Hepatocyte (in vitro differentiated cells): ENCODE data around the gene SMPX. TPM values are rescaled to one million over a fixed set of nuclear protein-coding genes. Genes with fewer than 3 reads are reported as not detected.

Source experiments
- DNase-seq: peaks from one replicate; pipeline ENCODE4 v3.0.0-alpha.2; 2016; ENCODE audit warnings: low spot score
- H2AFZ ChIP-seq: fragments of 200-600 bp; sonication (generic); 2 replicates; pipeline ENCODE4 v1.6.0; 2016; ENCODE audit warnings: antibody characterized with exemption, mild to moderate bottlenecking
- H3K27ac ChIP-seq: fragments of 200-600 bp; sonication (generic); 2 replicates; pipeline ENCODE4 v1.5.1; 2016; ENCODE audit warnings: mild to moderate bottlenecking
- H3K27me3 ChIP-seq: fragments of 200-600 bp; sonication (generic); 2 replicates; pipeline ENCODE4 v1.6.1; 2016
- H3K36me3 ChIP-seq: fragments of 200-600 bp; sonication (generic); replicated peaks from 2 replicates; pipeline ENCODE4 v1.5.1; 2016; ENCODE audit warnings: low read depth; ENCODE audit not compliant: insufficient read depth
- H3K4me1 ChIP-seq: fragments of 200-600 bp; sonication (generic); 2 replicates; pipeline ENCODE4 v1.5.1; 2016; ENCODE audit warnings: mild to moderate bottlenecking, moderate library complexity; ENCODE audit not compliant: insufficient read depth
- H3K4me2 ChIP-seq: fragments of 200-600 bp; sonication (generic); 2 replicates; pipeline ENCODE4 v1.6.0; 2016
- H3K4me3 ChIP-seq: fragments of 200-600 bp; sonication (generic); 2 replicates; pipeline ENCODE4 v1.5.1; 2016; ENCODE audit warnings: mild to moderate bottlenecking
- H3K79me2 ChIP-seq: fragments of 200-600 bp; sonication (generic); 2 replicates; pipeline ENCODE4 v1.6.0; 2017; ENCODE audit warnings: mild to moderate bottlenecking
- H3K9me2 ChIP-seq: fragments of 200-600 bp; sonication (generic); replicated peaks from 2 replicates; pipeline ENCODE4 v1.6.0; 2017; ENCODE audit warnings: mild to moderate bottlenecking; ENCODE audit not compliant: insufficient read depth
- H3K9me3 ChIP-seq: fragments of 200-600 bp; sonication (generic); 2 replicates; pipeline ENCODE4 v1.5.1; 2016; ENCODE audit warnings: low read depth, mild to moderate bottlenecking
- H4K20me1 ChIP-seq: fragments of 200-600 bp; sonication (generic); 2 replicates; pipeline ENCODE4 v1.6.0; 2016; ENCODE audit warnings: mild to moderate bottlenecking; ENCODE audit not compliant: insufficient read depth, poor library complexity, severe bottlenecking
- CTCF ChIP-seq: fragments of 200-600 bp; sonication (generic); IDR thresholded peaks from 2 replicates; pipeline ENCODE4 v1.5.1; 2016; ENCODE audit warnings: antibody characterized with exemption, mild to moderate bottlenecking; ENCODE audit not compliant: poor library complexity
- EZH2 ChIP-seq: fragments of 200-600 bp; sonication (generic); IDR thresholded peaks from 2 replicates; pipeline ENCODE4 v1.6.1; 2016; ENCODE audit warnings: antibody characterized with exemption, mild to moderate bottlenecking, borderline replicate concordance
- EZH2phosphoT487 ChIP-seq: fragments of 200-600 bp; sonication (generic); IDR thresholded peaks from one replicate; pipeline ENCODE4 v1.6.1; 2018; ENCODE audit warnings: antibody characterized with exemption, mild to moderate bottlenecking, low read depth, moderate library complexity; ENCODE audit not compliant: unreplicated experiment, severe bottlenecking
- WGBS: methylation state at CpG from one replicate; pipeline ENCODE4 v1.1.6; 2016; ENCODE audit warnings: low lambda C conversion rate; ENCODE audit errors: missing lambda C conversion rate; 5-methylcytosine and 5-hydroxymethylcytosine counted together
- polyA plus RNA-seq: library from polyadenylated mRNA; unstranded; fragments of >200 nt; fragmentation: Nextera tagmentation; extraction: Ambion mirVana; gene quantifications from 2 replicates; pipeline ENCODE4 v1.2.1, GENCODE V29; 2016
- total RNA-seq: library from RNA; depleted of rRNA; stranded (reverse); fragments of >200 nt; gene quantifications from 2 replicates; pipeline ENCODE4 v1.2.3, GENCODE V29; 2014

The SMPX gene
- total and polyA plus RNA-seq, 2 experiments from 2014 or later = 1.4 to 3.0 TPM

- Histone ChIP-seq H3K36me3 (no peaks in the 10 kb centered on the region), H3K4me2 (no peak overlapping the region), H3K4me1 (peaks cover 29% of the 10 kb centered on the region), H4K20me1 (no peaks in the 10 kb centered on the region), H3K27me3 (no peaks in the 10 kb centered on the region), H3K9me2 (no peaks in the 10 kb centered on the region), H3K27ac (no peak overlapping the region), H2AFZ (no peak overlapping the region), H3K79me2 (no peaks in the 10 kb centered on the region), H3K4me3 (no peak overlapping the region), H3K9me3 (no peaks in the 10 kb centered on the region)
- TF ChIP-seq EZH2phosphoT487 (no peak), EZH2 (no peak), CTCF (no peak)
- no peak for DNase-seq
- 88% methylated on average over 1 of the region's 1 CpG for WGBS
Measured at GRCh38 chrX:21735768-21736127, 22.2 kb downstream of the SMPX start.

- Histone ChIP-seq H2AFZ (no peak overlapping the region), H3K9me3 (no peaks in the 10 kb centered on the region), H3K27ac (peak overlapping the region; percentile 45), H4K20me1 (no peaks in the 10 kb centered on the region), H3K9me2 (no peaks in the 10 kb centered on the region), H3K27me3 (no peaks in the 10 kb centered on the region), H3K36me3 (no peaks in the 10 kb centered on the region), H3K79me2 (no peaks in the 10 kb centered on the region), H3K4me2 (no peak overlapping the region), H3K4me1 (peaks cover 24% of the 10 kb centered on the region), H3K4me3 (no peak overlapping the region)
- DNase-seq = no peak
- TF ChIP-seq EZH2 (no peak), EZH2phosphoT487 (no peak), CTCF (no peak)
- 54% methylated on average over 5 of the region's 5 CpGs for WGBS
Measured at GRCh38 chrX:21735038-21735767, 22.7 kb downstream of the SMPX start.

- TF ChIP-seq EZH2phosphoT487 = no peak
- Histone ChIP-seq H3K4me1 (peaks cover 17% of the 10 kb centered on the region), H2AFZ (no peak overlapping the region), H3K27ac (peak overlapping the region; percentile 68), H3K9me2 (no peaks in the 10 kb centered on the region), H3K4me2 (peak overlapping the region; percentile 53), H3K79me2 (no peaks in the 10 kb centered on the region), H3K9me3 (no peaks in the 10 kb centered on the region), H3K36me3 (no peaks in the 10 kb centered on the region), H3K27me3 (no peaks in the 10 kb centered on the region), H3K4me3 (no peak overlapping the region), H4K20me1 (no peaks in the 10 kb centered on the region)
- 32% methylated on average over 2 of the region's 2 CpGs for WGBS
- DNase-seq = peak; percentile 26
Measured at GRCh38 chrX:21734175-21734574, 23.7 kb downstream of the SMPX start.

GRCh38 chrX:21733705-21734104 lies 24.2 kb downstream of the SMPX start:
- Histone ChIP-seq H3K4me2 (peak overlapping the region; percentile 53), H3K36me3 (no peaks in the 10 kb centered on the region), H3K9me3 (no peaks in the 10 kb centered on the region), H3K79me2 (no peaks in the 10 kb centered on the region), H2AFZ (no peak overlapping the region), H3K4me3 (no peak overlapping the region), H3K4me1 (peaks cover 17% of the 10 kb centered on the region), H3K27ac (peak overlapping the region; percentile 68), H3K9me2 (no peaks in the 10 kb centered on the region), H4K20me1 (no peaks in the 10 kb centered on the region), H3K27me3 (no peaks in the 10 kb centered on the region)
- TF ChIP-seq EZH2phosphoT487 = no peak
- no peak for TF ChIP-seq CTCF
- TF ChIP-seq EZH2 = no peak
- DNase-seq = no peak
- 50% methylated on average over 1 of the region's 1 CpG for WGBS
